Caco-2 (cell line): ENCODE results near the gene LRMDA. TPM values are rescaled to one million over a fixed set of nuclear protein-coding genes. Genes with fewer than 3 reads are reported as not detected.

Experiments used
- BruUV-seq: library from RNA; stranded (reverse); fragments of 400-500 nt; replicated peaks from 2 replicates; lab custom pipeline; 2021; lab: Mats Ljungman, UMichigan
- CTCF ChIA-PET: fragments of 300-600 bp; sonication (Branson Sonifier 250); formaldehyde crosslinking; loops from one replicate; lab custom pipeline; 2022; ENCODE audit warnings: antibody characterized with exemption; lab: Charles Lee
- POLR2A ChIA-PET: fragments of 300-600 bp; sonication (Branson Sonifier 250); formaldehyde crosslinking; loops from one replicate; lab custom pipeline; 2022; ENCODE audit warnings: antibody characterized with exemption; lab: Charles Lee
- DNase-seq, 2 experiments: peaks; one replicate each; pipeline versions ENCODE4 v3.0.0 to v3.0.0-alpha.2; 2020 to 2022
- H3K27me3 ChIP-seq: replicated peaks from 2 replicates; pipeline ENCODE4 v1.6.0; 2011; ENCODE audit warnings: low read length; ENCODE audit not compliant: control insufficient read depth, insufficient read depth
- H3K36me3 ChIP-seq: 2 replicates; pipeline ENCODE4 v1.5.1; 2011; ENCODE audit warnings: low read length; ENCODE audit not compliant: control insufficient read depth, insufficient read depth
- H3K4me1 ChIP-seq: fragments of 250-450 bp; sonication (Bioruptor Pico); 2 replicates; pipeline ENCODE4 v1.5.1; 2020; ENCODE audit warnings: mild to moderate bottlenecking
- H3K4me3 ChIP-seq: 2 replicates; pipeline ENCODE4 v1.5.1; 2011; ENCODE audit warnings: low read depth, mild to moderate bottlenecking, control low read depth, low read length
- H3K9me3 ChIP-seq: fragments of 250-450 bp; sonication (Bioruptor Pico); 2 replicates; pipeline ENCODE4 v1.5.1; 2020; ENCODE audit warnings: mild to moderate bottlenecking, moderate library complexity
- H3K27ac Mint-ChIP-seq: one replicate; pipeline ENCODE4 v1.8.0; 2022; ENCODE audit warnings: mixed read lengths; ENCODE audit not compliant: unreplicated experiment
- H3K27me3 Mint-ChIP-seq: one replicate; pipeline ENCODE4 v1.8.0; 2022; ENCODE audit warnings: mixed read lengths; ENCODE audit not compliant: insufficient read depth, unreplicated experiment
- H3K36me3 Mint-ChIP-seq: one replicate; pipeline ENCODE4 v1.8.0; 2022; ENCODE audit warnings: mild to moderate bottlenecking, mixed read lengths; ENCODE audit not compliant: insufficient read depth, unreplicated experiment
- H3K4me1 Mint-ChIP-seq: one replicate; pipeline ENCODE4 v1.8.0; 2022; ENCODE audit warnings: low read depth, mixed read lengths; ENCODE audit not compliant: unreplicated experiment
- H3K4me3 Mint-ChIP-seq: one replicate; pipeline ENCODE4 v1.8.0; 2022; ENCODE audit warnings: mild to moderate bottlenecking, moderate library complexity, mixed read lengths; ENCODE audit not compliant: unreplicated experiment
- H3K9me3 Mint-ChIP-seq: one replicate; pipeline ENCODE4 v1.8.0; 2022; ENCODE audit warnings: mixed read lengths; ENCODE audit not compliant: unreplicated experiment
- CTCF ChIP-seq, 2 experiments: fragments of 200-600 bp in 1 of 2; IDR thresholded peaks; 1 replicate in 1 of 2; 2 replicates in 1 of 2; pipeline versions ENCODE4 v1.5.1 to v1.8.0; 2011 to 2022; ENCODE audit warnings: antibody characterized with exemption in 1 of 2, control low read depth in 1 of 2, inconsistent platforms in 1 of 2, low read depth in 1 of 2, low read length in 1 of 2, mild to moderate bottlenecking in 1 of 2, moderate library complexity in 1 of 2; ENCODE audit not compliant: insufficient read depth in 1 of 2, severe bottlenecking in 1 of 2, unreplicated experiment in 1 of 2
- intact Hi-C: fragments of 100-400 bp; cut with micrococcal nuclease; formaldehyde crosslinking; loops from one replicate; pipeline ENCODE4 v1.10.0; 2022; ENCODE audit not compliant: unreplicated experiment
- total RNA-seq: library from RNA; stranded (reverse); gene quantifications from 2 replicates; pipeline ENCODE4 v1.2.3, GENCODE V29; 2022

LRMDA gene
- total RNA-seq, 1 experiment from 2014 or later = 18.5 TPM

- CTCF ChIA-PET = interaction anchor here (0.6 to 1.6 kb wide), 5 partner anchors 121 to 741 kb away, joined by 3 to 5 read pairs (median 4); partner anchors contain the start of gene ZNF503
- POLR2A ChIA-PET = no interaction called here
- no TSS peak for BruUV-seq
Measured at GRCh38 chr10:76036111-76036940, 604.9 kb downstream of the LRMDA start.

GRCh38 chr10:76036962-76037361, 605.5 kb downstream of the LRMDA start:
- Histone ChIP-seq H3K9me3 (peaks cover 16% of the 10 kb centered on the region; the same call in 1 of the 2 replicates), H3K4me1 (peaks cover 14% of the 10 kb centered on the region), H3K36me3 (no peaks in the 10 kb centered on the region), H3K27me3 (no peaks in the 10 kb centered on the region), H3K4me3 (no peak overlapping the region)
- Mint-ChIP-seq H3K36me3 (peaks cover 10% of the 10 kb centered on the region), H3K27ac (no peak overlapping the region), H3K9me3 (peaks cover 18% of the 10 kb centered on the region), H3K27me3 (no peaks in the 10 kb centered on the region), H3K4me1 (peaks cover 21% of the 10 kb centered on the region), H3K4me3 (no peak overlapping the region)
- POLR2A ChIA-PET = no interaction called here
- TF ChIP-seq CTCF (IDR thresholded peaks at IDR 0.05; ENCODE audit: insufficient read depth in 1 of 2, low read depth in 1 of 2, low read length in 1 of 2, severe bottlenecking in 1 of 2, unreplicated experiment in 1 of 2) = no peak
- CTCF ChIA-PET = interaction anchor here (0.7 to 1.6 kb wide), 2 partner anchors 272 to 635 kb away, joined by 3 to 5 read pairs; partner anchors contain the start of gene ZNF503
- no peak for DNase-seq
- intact Hi-C loops = loop anchor here (1.0 to 10.0 kb wide), 2 partner anchors 508 to 633 kb away; no protein-coding TSS in a partner anchor
- no TSS peak for BruUV-seq

More at GRCh38 chr10:76036111-76036940, 604.9 kb downstream of the LRMDA start:
- DNase-seq = peak; percentile 56 to 66
- peaks cover 21% of the 10 kb centered on the region for H3K4me1 Mint-ChIP-seq
- intact Hi-C loops = loop anchor here (1.0 to 10.0 kb wide), 2 partner anchors 508 to 632 kb away; no protein-coding TSS in a partner anchor
- H3K36me3 Mint-ChIP-seq = peaks cover 10% of the 10 kb centered on the region
- Histone ChIP-seq H3K27me3 (no peaks in the 10 kb centered on the region), H3K9me3 (peaks cover 16% of the 10 kb centered on the region; the same call in 1 of the 2 replicates), H3K4me3 (no peak overlapping the region), H3K36me3 (no peaks in the 10 kb centered on the region), H3K4me1 (peaks cover 14% of the 10 kb centered on the region)
- peak; percentile 65 to 66 for TF ChIP-seq CTCF (IDR thresholded peaks at IDR 0.05; ENCODE audit: insufficient read depth in 1 of 2, low read depth in 1 of 2, low read length in 1 of 2, severe bottlenecking in 1 of 2, unreplicated experiment in 1 of 2)
- no peaks in the 10 kb centered on the region for H3K27me3 Mint-ChIP-seq
- H3K4me3 Mint-ChIP-seq = no peak overlapping the region
- H3K9me3 Mint-ChIP-seq = peaks cover 18% of the 10 kb centered on the region
- H3K27ac Mint-ChIP-seq = no peak overlapping the region

GRCh38 chr10:76037531-76038155, 606.2 kb downstream of the LRMDA start:
- H3K36me3 Mint-ChIP-seq = peaks cover 10% of the 10 kb centered on the region

More at GRCh38 chr10:76037531-76038155, 606.2 kb downstream of the LRMDA start:
- no peak for TF ChIP-seq CTCF (IDR thresholded peaks at IDR 0.05; ENCODE audit: insufficient read depth in 1 of 2, low read depth in 1 of 2, low read length in 1 of 2, severe bottlenecking in 1 of 2, unreplicated experiment in 1 of 2)
- POLR2A ChIA-PET = no interaction called here
- no TSS peak for BruUV-seq
- CTCF ChIA-PET = interaction anchor here (1.6 kb wide), 1 partner anchor 636 kb away, joined by 5 read pairs; the partner anchor contains the start of gene ZNF503
- Histone ChIP-seq H3K36me3 (no peaks in the 10 kb centered on the region), H3K4me3 (no peak overlapping the region), H3K4me1 (peaks cover 14% of the 10 kb centered on the region), H3K9me3 (peaks cover 16% of the 10 kb centered on the region; the same call in 1 of the 2 replicates), H3K27me3 (no peaks in the 10 kb centered on the region)
- DNase-seq = no peak
- intact Hi-C loops = loop anchor here (10.0 kb wide), 1 partner anchor 507 kb away; no protein-coding TSS in a partner anchor
- Mint-ChIP-seq H3K27ac (no peak overlapping the region), H3K27me3 (no peaks in the 10 kb centered on the region), H3K9me3 (peaks cover 18% of the 10 kb centered on the region), H3K4me1 (peaks cover 16% of the 10 kb centered on the region), H3K4me3 (no peak overlapping the region)
